Hepatic stellate cell (primary cell): ENCODE results near the gene MTHFR.

Experiments used
- DNase-seq: peaks from one replicate; pipeline ENCODE4 v3.0.0; 2011; ENCODE audit warnings: low spot score

Gene MTHFR

DNA sequence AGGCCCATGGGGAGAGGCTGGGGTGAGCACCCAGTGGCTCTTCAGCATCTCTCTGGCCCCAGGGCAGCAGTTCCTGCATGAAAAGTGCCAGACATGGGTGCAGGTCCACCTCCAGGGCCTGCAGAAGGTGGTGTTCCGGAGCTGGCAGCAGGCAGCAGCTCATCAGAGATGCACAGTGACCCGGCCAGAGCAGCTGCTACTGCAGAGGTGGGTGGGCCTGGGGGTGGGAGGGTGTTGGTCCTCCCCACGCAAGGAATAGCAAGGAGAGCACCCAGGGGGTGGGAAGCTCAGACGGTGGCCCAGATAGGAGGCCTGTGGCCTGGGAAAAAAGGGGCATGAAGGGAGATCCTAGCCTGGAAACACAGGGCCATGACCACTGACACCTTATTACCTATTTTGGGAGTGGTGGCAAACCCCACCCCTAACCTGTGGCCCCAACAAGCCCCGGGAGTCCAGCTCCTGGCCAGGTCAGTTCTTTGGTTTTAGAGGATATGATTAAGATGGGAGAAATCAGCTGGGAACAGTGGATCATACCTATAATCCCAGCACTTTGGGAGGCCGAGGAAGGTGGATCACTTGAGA lies 23.5 kb downstream of the MTHFR start:
- no peak for DNase-seq

DNA sequence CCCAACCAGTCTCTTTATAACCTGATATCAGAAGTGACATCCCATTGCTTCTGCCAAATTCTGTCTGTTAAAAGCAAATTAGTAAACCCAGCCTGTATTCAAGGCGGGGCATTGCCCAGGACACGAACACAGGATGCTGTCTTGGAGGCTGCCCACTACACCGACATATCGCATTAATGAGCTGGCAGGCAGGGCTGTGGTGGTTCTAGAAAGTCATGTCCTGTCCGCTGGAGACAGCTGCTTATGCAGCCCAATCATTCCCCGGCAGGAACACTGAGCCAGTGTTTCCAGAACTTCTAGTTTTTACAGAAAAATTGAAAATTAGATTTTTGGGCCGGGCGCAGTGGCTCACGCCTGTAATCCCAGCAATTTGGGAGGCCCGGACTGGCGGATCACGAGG lies 24.5 kb downstream of the MTHFR start:
- DNase-seq = no peak

DNA sequence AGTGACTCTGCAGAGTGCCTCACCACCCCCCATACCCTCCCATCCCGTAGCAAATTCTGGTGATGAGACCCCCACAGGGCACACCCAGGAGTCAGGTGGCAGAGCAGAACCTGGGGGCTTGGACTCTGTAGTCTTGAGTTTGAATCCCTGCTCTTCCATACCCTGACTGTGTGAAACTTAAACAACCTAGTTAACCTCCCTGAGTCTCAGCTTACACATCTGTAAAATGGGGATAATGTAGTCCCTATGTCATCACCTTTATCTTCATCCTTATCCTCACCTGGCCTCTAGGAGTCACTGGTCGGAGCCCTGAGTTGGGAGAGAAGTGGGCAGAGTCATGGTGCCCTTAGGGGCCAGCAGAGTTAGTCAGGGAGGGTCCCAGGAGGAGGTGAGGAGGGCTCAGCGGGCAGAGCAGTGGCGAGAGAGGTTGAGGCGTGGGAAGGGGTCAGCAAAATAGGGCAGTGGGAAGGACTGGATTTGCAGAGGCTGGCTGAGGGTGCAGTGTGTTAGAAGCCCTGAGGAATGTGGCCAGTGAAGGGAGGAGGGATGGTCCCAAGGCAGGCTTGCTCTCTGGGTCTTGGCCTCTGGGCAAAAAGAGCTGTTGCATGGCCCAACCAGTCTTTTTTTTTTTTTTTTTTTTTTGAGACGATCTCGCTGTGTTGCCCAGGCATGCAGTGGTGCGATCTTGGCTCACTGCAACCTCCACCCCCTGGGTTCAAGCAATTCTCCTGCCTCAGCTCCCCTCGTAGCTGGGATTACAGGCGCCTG lies 25.2 kb downstream of the MTHFR start:
- no peak for DNase-seq

DNA sequence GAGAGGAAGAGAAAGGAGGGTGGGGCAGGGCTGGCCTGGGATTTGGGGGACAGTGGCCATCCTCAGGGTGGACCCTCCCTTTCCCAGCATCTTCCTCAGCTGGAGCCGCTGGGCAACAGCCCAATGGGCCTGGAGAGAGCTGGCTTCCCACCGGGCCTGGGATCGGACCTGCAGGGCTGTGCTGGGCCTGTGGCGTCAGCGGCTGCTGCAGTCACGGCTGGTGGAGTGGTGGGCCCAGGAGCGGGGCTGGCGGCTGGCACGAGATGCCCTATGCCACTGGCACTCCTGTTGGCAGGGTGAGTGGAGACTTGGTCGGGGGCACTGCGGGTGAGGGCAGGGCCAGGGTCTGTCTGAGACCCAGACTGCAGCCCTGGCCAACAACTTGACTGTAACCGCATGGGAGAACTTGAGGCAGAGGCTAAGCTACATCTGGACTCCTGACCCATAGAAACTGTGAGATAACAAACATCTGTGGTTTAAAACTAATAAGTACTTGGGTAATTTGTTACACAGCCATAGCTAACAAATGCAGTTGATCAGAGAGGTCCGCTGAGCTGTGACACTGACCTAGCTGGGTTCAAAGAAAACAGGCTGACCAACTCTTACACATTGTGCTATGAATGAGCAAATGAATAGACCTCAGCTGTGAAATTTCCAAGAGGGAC lies 25.9 kb downstream of the MTHFR start:
- no peak for DNase-seq

DNA sequence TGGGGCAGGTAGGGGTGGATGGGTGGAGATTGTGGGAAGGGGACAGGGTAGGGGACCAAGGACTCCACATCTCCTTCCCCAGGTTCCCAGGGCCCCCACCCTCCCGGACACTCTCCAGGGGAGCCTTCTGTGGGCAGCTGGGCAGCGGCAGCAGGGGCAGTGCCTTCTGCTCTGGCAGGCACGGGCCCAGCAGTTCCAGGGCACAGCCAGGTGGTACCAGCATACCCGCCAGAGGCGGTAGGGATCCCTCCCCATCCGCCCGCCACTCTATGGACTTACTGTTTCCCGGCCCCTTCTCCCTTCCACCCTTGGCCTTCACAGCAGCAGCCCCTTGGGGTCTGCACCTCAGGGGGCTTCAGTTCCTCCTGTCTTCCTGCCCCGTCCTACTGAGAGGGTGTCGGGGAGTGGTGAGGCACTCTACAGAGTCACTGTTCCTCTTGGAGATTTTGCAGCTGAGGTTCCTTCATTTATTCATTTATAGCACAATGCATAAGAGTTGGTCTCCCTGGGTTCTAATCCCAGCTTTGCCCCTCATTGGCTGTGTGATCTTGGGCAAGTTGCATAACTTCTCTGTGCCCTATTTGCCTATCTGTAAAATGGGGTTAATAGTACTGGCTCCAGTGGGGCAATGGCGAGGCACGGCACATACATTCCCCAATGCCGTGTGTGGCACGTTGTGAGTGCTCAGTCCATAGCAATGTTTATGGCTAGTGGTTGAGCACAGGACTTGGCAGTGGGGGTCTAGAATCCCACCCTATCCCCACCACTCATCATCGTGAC lies 26.7 kb downstream of the MTHFR start:
- DNase-seq = no peak

DNA sequence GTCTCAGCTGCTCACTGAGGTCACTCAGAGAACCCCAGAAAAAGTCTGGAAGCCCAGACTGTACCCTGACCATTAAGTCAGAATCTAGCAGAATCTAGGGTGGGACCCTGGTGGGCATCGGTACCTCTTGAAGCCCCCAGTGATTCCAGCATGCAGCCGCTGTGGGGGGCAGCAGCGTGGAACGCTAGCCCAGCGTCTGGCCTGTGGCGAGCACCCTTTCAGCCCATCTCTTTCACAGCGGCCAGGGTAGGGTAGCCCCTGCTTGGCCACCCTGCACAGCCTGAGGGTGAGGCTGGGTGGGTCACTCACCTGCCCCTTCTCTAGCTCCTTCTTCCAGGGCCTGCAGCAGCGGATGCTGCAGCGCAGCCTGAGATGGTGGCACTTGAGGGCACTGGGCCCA lies 27.4 kb downstream of the MTHFR start:
- DNase-seq = no peak

DNA sequence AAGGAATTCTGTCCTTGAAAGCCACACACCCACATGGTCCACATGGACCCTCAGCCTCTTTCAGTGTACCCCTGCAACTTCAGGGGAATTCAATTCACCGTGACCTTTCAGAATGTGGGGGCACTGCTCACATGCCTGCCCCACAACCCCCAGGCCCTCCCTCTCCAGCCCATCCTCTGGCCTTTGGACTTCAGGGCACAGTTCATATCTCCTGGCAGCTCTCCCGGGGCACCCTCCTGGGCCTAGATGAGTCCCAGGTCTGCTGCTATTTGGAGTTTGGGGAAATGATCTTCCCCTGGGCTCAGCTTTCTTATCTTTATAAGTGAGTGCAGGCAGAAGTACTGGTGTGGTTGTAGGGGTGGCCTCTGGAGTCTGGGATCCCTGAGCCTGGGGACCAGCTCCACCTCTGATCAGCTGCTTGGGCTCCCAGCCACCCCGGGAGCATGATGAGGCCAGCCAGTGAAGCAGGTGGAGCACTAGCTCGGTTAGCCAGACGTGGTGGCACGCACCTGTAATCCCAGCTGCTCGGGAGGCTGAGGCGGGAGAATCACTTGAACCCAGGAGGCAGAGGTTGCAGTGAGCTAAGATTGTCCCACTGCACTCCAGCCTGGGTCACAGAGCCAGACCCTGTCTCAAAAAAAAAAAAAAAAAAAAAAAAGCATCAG lies 28.0 kb downstream of the MTHFR start:
- no peak for DNase-seq

DNA sequence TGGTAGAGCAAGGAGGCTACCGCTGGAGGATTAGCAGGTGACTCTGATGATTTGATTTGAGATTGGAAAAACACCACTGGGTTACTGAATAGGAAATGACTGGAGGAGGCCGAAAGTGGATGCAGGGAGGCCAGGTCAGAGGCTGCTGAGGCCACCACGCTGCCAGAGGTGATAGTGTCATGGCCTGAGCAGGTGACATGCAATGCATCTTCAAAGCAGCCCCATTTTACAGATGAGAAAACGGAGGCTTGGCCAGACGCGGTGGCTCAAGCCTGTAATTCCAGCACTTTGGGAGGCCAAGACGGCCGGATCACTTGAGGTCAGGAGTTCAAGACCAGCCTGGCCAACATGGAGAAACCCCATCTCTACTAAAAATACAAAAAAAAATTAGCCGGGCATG lies 31.0 kb downstream of the MTHFR start:
- no peak for DNase-seq

DNA sequence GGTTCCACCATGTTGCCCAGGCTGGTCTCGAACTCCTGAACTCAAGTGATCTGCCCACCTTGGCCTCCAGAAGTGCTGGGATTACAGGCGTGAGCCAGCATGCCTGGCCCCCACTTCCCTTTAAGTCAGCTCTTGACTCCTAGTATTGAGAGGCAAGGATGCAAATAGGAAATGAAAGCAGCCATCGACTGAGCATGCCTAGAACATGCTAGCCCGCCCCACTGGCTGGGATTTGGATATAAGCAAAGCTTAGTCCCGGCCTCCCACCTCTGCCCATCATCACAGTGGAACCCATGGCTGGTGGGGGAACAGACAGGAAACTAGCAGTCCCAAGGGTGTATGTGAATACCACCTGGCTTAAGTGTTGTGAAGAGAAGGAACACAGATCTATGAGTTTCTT lies 33.3 kb downstream of the MTHFR start:
- no peak for DNase-seq

DNA sequence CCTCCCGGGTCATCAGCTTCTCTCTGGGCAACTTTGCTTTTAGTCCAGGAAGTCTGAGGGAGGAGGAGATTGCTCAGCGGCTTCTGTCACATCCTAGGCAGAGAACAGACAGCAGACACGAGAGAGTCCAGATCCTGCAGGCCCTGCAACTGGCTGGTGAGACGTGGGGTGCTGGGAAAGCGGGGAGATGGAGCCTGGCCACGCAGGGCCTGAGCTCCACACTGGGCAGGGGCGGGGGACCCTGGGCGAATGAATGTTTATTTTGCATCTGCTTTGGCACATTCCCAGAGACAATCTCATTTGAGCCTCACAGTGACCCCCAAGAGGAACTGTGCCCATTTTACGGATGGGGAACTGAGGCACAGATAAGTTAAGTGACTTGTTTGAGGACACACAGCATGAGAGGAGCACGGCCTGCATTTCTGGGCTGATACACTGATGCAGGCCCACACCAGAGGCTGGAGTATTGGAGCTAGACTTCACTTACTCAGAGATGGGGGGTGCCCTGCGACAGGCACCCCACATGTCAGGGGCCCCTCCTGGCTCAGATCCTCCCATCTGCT lies 34.2 kb downstream of the MTHFR start:
- no peak for DNase-seq

DNA sequence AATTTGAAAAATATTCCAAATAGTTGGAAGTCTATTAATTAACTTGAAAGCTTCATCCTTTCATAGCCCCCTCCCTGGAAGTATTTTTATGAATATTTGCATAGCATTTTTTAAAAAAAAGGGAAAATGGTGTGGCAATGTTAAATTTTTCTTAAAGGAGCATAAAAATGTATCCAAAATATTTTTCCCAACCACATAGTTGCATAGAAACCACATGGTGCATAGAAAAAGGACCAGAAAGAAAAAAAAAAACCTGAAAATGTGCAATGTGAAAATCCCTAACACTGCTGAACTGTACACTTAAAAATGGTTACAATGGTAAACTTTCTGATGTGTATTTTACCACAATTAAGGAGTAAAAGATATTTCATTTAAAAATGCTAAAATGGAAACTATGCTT lies 35.8 kb downstream of the MTHFR start:
- no peak for DNase-seq

DNA sequence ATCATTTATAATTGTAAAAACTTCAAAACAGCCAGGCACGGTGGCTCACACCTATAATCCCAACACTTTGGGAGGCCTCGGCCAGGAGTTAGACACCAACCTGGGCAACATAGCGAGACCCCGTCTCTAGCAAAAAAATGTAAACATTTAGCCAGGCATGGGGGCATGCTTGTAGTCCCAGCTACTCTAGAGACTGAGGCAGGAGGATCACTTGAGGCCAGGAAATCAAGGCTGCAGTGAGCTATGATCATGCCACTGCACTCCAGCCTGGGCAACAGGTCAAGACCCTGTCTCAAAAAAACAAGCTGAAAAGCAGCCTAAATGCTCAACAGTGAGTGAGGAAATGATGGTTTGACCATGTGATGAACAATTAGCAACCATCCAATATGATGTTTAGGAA lies 36.5 kb downstream of the MTHFR start:
- DNase-seq = no peak

DNA sequence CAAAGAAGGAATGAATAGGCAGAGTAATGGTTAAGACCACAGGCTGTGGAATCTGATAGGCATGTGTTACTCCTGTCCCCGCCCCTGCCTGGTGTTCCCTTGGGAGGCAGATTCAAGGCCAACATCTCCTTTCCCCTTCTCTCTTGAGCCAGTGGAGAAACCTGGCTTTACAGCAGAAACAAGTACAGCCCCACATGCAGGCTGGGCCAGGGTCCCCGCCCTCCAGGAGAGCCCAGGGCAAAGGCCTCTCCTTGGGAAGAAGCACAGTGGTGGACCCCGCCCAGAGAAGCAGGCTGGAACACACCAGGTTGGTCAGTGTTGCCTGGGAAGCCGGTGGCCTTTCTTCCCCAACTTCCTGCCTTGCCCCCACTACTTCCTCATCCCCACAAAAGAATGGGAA lies 36.9 kb downstream of the MTHFR start:
- DNase-seq = peak; percentile 54

DNA sequence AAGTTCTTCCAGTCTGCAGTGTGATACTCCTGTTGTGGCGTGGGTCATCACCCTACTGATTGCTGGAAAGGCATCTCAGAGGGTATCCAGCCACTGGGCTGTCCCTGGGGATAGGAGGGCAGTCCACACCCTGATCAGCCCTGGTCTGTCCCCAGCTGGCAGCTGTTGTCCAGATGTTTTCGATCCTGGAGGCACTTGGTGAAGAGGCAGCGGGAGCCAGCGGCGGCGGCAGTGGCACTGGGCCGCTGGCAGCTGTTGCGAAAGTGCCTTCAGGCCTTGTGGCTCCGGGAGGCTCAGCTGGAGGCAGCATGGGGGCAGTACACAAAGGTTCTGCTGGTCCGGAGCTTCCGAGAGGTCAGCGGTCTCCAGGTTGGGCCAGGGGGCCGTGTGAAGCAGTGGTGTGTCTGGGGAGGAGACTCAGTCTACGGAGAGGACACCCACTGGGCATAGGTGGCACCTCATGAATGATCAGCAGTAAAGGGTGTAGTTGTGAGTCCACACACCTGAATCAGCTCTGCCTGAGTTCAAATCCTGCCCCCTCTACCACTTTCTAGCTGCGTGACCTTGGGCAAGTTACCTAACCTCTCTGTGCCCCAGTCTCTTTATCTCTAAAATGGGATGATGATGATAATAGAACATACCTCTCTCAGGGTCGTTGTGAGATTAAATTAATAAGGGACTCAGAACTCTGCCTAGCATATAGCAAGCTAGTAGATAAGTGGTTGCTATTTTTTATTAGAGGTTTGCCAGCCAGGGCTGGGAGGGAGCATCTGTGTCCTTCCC lies 37.7 kb downstream of the MTHFR start:
- no peak for DNase-seq

DNA sequence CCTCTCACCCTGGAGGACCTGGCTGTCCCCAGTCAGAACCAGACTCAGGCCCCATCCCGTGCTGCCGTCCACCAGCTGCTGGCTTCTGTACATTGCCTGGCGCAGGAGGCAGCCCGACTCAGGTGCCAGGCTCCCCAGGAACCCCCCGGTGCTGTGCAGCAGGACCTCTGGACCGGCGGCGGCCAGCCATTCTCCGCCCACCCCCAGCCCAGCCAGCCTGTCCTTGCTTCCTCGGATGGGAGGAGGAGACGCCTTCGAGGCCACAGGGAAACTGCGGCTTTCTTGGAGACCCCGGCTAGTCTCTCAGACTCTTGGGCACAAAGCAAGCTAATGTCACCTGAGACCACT lies 39.4 kb downstream of the MTHFR start:
- DNase-seq = no peak

DNA sequence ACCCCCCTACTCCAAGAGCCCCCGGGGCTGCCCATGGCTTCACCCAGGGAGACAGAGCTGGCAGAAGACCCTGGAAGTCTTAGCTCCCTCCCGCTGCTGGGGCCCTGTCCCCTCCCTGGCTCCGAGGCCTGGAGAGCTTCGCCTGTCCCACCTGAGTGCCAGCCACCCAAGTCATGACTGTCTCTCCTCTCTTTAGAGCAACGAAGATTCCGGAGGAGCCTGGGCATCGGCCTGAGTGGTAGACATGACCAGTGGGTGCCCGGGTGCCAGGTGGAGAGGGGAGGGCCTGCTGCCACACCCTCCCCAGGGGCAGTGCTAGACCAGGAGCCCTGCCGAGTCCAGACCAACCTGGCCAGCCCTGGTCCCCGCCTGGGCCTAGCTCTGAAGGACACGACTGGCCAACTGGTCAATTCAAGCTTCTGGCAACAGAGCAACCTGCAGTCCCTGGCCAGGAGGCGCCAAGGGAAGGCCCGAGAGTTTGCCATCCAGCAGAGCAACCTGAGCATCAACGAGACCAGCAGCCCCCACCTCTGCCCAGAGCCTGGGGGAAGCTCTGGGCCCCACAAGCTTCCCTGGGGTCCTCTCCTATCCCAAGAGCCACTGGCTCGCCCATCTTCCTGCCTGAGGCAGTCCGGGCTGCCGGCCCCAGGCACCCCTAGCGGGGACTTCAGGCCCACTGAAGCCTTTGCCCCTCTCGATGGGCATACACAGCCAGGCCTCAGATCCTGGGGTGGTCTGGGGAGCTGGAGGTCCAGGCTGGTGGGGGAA lies 39.9 kb downstream of the MTHFR start:
- DNase-seq = no peak

DNA sequence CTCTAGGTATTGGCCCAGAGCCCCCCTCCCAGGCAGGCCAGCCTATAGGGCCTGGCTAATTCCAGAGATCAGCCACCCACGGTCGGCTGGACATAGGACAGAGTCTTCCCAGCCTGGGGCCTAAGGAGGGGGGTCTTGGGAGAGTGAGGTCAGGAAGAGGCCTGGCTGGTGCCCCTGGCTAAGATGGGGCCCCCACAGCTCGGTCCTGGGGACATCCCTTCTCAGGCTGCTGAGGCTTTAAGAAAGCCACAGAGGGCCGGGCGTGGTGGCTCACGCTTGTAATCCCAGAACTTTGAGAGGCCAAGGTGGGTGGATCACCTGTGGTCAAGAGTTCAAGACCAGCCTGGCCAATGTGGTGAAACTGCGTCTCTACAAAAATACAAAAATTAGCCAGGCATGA lies 41.2 kb downstream of the MTHFR start:
- DNase-seq = no peak

DNA sequence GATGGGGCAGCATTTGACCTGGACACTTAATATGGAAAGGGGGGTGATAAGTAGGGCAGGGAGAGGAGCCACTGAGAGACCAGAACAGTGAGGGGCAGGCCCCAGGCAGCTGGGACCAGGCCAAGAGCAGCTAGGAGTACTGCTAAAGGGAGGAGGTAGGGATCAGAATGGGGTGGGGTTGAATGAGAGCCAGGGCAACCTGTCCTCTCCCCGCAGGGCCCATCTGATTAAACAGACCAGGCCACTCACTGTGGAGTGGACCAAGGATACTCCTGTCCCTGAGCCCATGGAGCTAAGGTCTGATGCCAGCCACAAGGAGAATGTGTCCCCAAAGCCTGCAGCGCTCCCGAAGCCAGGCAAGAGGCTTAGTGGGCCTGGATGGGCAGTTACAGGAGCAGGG lies 41.6 kb downstream of the MTHFR start:
- no peak for DNase-seq

DNA sequence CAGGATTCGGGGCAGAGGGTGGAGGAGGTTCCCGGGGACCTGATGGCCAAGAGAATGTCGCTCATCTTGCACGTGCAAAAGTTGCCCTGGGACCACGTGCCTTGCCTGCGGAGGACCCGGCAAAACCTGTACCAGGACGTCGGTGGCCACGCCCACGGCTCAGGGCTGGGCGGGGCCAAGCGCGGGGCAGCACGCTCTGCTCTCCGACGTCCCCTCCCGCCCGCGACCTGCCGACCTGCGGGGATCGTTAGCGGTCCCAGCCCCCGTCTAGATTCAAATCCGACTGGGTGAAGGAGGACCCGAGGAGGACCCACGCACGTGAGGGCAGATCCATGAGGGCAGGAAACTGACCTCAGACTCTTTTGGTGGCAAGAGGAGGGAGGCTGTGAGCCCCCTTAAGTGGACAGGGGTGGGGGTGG lies 43.8 kb downstream of the MTHFR start, which contains the start of gene C1orf167:
Gene C1orf167 (plus strand): TSS at position 206 of the 419 bp plus-strand sequence. CDS start 2,208 bp downstream, outside the sequence.
- no peak for DNase-seq

DNA sequence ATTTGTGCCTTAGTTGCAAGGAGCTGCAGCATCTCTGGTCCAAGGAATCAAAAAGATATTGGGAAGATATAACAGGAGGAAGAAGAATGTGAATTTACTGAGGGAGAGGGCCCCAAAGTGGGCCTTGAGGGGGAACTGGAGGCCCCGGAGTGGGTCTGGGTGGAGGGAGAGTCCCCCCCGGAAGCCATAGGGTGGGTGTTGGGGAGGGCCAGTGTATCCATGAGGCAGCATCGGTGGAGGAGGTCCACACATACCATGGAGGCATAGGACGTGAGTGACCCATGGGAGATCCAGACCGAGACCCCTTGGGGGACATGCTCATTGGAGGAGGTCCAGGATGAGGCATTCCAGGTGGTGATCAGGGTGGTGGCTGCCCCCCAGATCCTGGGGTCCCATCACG lies 44.5 kb downstream of the MTHFR start:
- no peak for DNase-seq
